ENCODE measurements around the gene XPO1. TPM values are rescaled to one million over a fixed set of nuclear protein-coding genes. Genes with fewer than 3 reads are reported as not detected.
"Not testable (repeated sequence)": the region's sequence is repeated elsewhere in the genome, so short reads cannot be mapped to it uniquely, and the experiment has no call there.

The XPO1 gene
- total RNA-seq, 6 experiments from 2014 or later, result 114 to 158 (median 139) TPM

DNA sequence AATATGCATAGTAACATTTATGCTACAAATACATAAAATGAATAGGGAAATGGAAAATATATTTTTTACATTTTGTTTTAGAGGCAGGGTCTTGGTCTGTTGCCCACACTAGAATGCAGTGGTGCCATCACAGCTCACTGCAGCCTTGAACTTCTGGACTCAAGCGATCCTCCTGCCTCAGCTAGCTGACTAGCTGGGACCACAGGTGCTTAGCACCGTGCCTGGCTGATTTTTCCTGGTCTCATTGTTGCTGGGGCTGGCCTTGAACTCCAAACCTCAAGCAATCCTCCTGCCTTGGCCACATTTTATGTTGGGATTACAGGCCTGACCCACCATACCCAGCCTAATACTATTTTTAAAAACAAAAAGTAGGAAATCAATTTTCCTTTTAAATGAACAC is 33.2 kb downstream of the XPO1 start:
- peaks cover 6% of the 10 kb centered on the region; the same call in 1 of the 2 replicates for H3K4me1 Mint-ChIP-seq (ENCODE audit: low read depth)
- H3K4me3 Mint-ChIP-seq, result no peak overlapping the region
- DNase-seq, result no peak
- H3K27ac Mint-ChIP-seq, result no peak overlapping the region
- TF ChIP-seq, protein P1, sequence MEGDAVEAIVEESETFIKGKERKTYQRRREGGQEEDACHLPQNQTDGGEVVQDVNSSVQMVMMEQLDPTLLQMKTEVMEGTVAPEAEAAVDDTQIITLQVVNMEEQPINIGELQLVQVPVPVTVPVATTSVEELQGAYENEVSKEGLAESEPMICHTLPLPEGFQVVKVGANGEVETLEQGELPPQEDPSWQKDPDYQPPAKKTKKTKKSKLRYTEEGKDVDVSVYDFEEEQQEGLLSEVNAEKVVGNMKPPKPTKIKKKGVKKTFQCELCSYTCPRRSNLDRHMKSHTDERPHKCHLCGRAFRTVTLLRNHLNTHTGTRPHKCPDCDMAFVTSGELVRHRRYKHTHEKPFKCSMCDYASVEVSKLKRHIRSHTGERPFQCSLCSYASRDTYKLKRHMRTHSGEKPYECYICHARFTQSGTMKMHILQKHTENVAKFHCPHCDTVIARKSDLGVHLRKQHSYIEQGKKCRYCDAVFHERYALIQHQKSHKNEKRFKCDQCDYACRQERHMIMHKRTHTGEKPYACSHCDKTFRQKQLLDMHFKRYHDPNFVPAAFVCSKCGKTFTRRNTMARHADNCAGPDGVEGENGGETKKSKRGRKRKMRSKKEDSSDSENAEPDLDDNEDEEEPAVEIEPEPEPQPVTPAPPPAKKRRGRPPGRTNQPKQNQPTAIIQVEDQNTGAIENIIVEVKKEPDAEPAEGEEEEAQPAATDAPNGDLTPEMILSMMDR (IDR thresholded peaks at IDR 0.05), result no peak
- H3K9me3 Mint-ChIP-seq, result no peaks in the 10 kb centered on the region
- peaks cover 13% of the 10 kb centered on the region for H3K36me3 Mint-ChIP-seq (ENCODE audit: low read depth)
- no peaks in the 10 kb centered on the region; the same call in 1 of the 2 replicates for H3K27me3 Mint-ChIP-seq (ENCODE audit: insufficient read depth)

DNA sequence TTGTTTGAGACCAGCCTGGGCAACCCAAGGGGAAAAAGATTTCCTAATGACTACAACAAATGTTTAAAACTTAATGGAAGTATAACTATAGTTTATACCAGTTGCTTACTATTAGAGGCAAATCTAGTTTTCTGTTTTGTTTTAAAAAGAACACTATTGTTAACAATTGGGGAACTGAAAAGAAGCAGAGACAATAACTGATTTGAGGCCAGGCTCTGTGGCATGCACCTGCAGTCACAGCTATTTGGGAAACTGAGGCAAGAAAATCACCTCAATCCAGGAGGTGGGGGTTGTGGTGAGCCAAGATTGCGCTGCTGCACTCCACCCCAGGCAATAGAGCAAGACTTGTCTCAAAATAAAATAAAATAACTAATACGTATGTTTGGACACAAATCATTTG is 39.1 kb downstream of the XPO1 start:
- peaks cover 33% of the 10 kb centered on the region for H3K36me3 Mint-ChIP-seq (ENCODE audit: low read depth)

DNA sequence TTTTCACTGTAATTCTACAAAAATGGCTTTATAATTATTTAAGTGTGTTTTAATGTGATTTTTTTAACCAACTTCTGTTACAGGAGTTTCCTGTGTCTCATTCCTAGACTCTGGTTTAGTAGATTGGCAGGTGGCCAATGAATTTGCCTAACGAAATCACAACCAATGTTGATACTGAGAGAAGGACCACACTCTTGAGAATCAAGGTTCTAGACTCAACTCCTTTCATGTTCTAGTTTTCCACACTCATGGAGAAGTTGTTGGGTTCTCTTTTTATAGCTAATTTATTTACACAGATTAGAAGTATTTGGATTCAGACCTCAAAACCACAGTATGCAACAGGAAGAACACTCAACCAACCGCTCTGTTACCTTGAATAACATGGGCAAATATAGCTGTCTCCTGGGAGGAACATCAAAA is 44.6 kb downstream of the XPO1 start:
- Mint-ChIP-seq H3K4me1 (ENCODE audit: low read depth) (peaks cover 13% of the 10 kb centered on the region), H3K9me3 (no peaks in the 10 kb centered on the region), H3K27ac (peak overlapping the region; percentile 52), H3K36me3 (ENCODE audit: low read depth) (peaks cover 33% of the 10 kb centered on the region), H3K27me3 (ENCODE audit: insufficient read depth) (peaks cover 4% of the 10 kb centered on the region), H3K4me3 (no peak overlapping the region)
- TF ChIP-seq, protein P1 (IDR thresholded peaks at IDR 0.05), result no peak
- DNase-seq, result no peak

More for the DNA sequence above, 39.1 kb downstream of the XPO1 start:
- H3K27me3 Mint-ChIP-seq (ENCODE audit: insufficient read depth), result no peaks in the 10 kb centered on the region; the same call in 1 of the 2 replicates
- TF ChIP-seq, protein P1 (IDR thresholded peaks at IDR 0.05), result no peak
- no peak overlapping the region for H3K27ac Mint-ChIP-seq
- H3K9me3 Mint-ChIP-seq, result no peaks in the 10 kb centered on the region
- no peak for DNase-seq
- H3K4me3 Mint-ChIP-seq, result no peak overlapping the region
- H3K4me1 Mint-ChIP-seq (ENCODE audit: low read depth), result peaks cover 5% of the 10 kb centered on the region

GRCh38 chr2:61492476-61492875 is 45.7 kb downstream of the XPO1 start:
- no peak for DNase-seq
- TF ChIP-seq, protein P1 (IDR thresholded peaks at IDR 0.05), result no peak
- Mint-ChIP-seq H3K36me3 (ENCODE audit: low read depth) (peaks cover 43% of the 10 kb centered on the region), H3K4me3 (no peak overlapping the region), H3K27me3 (ENCODE audit: insufficient read depth) (peaks cover 5% of the 10 kb centered on the region), H3K27ac (no peak overlapping the region), H3K9me3 (no peaks in the 10 kb centered on the region), H3K4me1 (ENCODE audit: low read depth) (peaks cover 13% of the 10 kb centered on the region)

GRCh38 chr2:61485281-61485680 is 52.9 kb downstream of the XPO1 start:
- TF ChIP-seq, protein P1 (IDR thresholded peaks at IDR 0.05), result no peak
- Mint-ChIP-seq H3K36me3 (ENCODE audit: low read depth) (peaks cover 41% of the 10 kb centered on the region), H3K27me3 (ENCODE audit: insufficient read depth) (peaks cover 7% of the 10 kb centered on the region), H3K9me3 (no peaks in the 10 kb centered on the region), H3K4me3 (no peak overlapping the region), H3K4me1 (ENCODE audit: low read depth) (no peaks in the 10 kb centered on the region), H3K27ac (no peak overlapping the region)
- no peak for DNase-seq

DNA sequence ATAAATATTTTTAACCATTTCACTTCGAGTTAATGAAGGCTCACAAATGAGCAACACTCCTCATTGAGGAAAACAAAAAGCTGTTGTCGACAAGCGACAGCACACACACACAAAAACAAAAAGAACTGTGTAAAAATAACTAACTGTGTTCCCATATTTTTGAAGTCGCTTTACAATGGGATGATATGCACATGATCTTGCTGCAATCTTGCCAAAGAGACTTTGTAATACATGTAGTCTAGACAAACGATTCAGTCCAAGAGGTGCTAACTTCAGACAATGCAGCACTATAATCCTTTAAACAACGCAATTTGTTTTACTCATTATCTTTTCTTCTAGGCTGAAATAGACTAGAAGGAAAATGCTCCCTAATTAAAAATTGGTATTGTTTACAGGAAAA is 60.1 kb downstream of the XPO1 start:
- TF ChIP-seq, protein P1 (IDR thresholded peaks at IDR 0.05), result no peak
- Mint-ChIP-seq H3K27ac (no peak overlapping the region; the same call in 1 of the 2 replicates), H3K36me3 (ENCODE audit: low read depth) (peaks cover 14% of the 10 kb centered on the region)

GRCh38 chr2:61476929-61477589 is 61.1 kb downstream of the XPO1 start:
- H3K9me3 Mint-ChIP-seq; H3K4me1 Mint-ChIP-seq (ENCODE audit: low read depth); H3K27me3 Mint-ChIP-seq (ENCODE audit: insufficient read depth); H3K4me3 Mint-ChIP-seq; H3K27ac Mint-ChIP-seq; DNase-seq: not testable (repeated sequence)
- peaks cover 14% of the 10 kb centered on the region for H3K36me3 Mint-ChIP-seq (ENCODE audit: low read depth)

More for the DNA sequence above, 60.1 kb downstream of the XPO1 start:
- H3K4me3 Mint-ChIP-seq, result no peak overlapping the region
- H3K4me1 Mint-ChIP-seq (ENCODE audit: low read depth), result no peaks in the 10 kb centered on the region
- DNase-seq, result no peak
- H3K27me3 Mint-ChIP-seq (ENCODE audit: insufficient read depth), result peaks cover 9% of the 10 kb centered on the region; the same call in 1 of the 2 replicates
- no peaks in the 10 kb centered on the region for H3K9me3 Mint-ChIP-seq
